ENCODE measurements around the gene MRPL38. TPM values are rescaled to one million over a fixed set of nuclear protein-coding genes. Genes with fewer than 3 reads are reported as not detected.

Gene MRPL38
- total and polyA plus RNA-seq, 2 of the 8 experiments (the other 6 are each of a cell fraction or from before 2014, with no cell fraction given) = 78.4 to 125 TPM

DNA sequence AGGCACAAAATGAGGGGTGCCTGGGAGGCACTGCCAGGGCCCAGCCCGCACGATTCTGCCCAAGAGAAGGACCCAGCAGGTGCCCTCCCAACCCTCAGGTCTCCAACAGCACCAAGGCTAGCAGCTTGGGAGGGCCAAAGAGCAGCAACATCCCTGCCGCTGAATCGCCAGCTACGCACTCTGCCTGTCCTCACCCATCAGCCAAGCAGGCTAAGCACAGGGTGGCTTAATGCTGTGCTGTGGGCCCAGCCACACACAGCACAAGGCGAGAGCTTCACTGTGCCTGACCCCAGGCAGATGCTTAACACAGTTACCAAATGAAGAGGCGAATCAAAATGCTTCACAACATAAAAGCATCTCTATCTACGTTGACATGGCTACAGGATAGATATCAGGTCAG is 10.6 kb upstream of the MRPL38 start (continued):
- TF ChIP-seq GABPA (IDR thresholded peaks at IDR 0.05; ENCODE audit: borderline replicate concordance, insufficient read depth, low read length) (no peak), NANOG (IDR thresholded peaks at IDR 0.05; ENCODE audit: insufficient read depth, low read depth, low read length, poor library complexity, severe bottlenecking) (no peak), MAX (IDR thresholded peaks at IDR 0.05) (no peak), ZNF274 (IDR thresholded peaks at IDR 0.05; ENCODE audit: borderline replicate concordance, extremely low read depth, low read length) (no peak)
